ENCODE data around the gene G3BP2. TPM values are rescaled to one million over a fixed set of nuclear protein-coding genes. Genes with fewer than 3 reads are reported as not detected.

The G3BP2 gene
- polyA plus RNA-seq, 1 experiment, result 57.6 TPM

- Histone ChIP-seq H3K27me3 (ENCODE audit: control insufficient read depth, insufficient read depth, low read length) (no peaks in the 10 kb centered on the region), H3K4me3 (ENCODE audit: low read depth, low read length) (no peak overlapping the region), H3K36me3 (ENCODE audit: control insufficient read depth, insufficient read depth, low read length) (no peaks in the 10 kb centered on the region; the same call in 1 of the 2 replicates)
- no peak for DNase-seq (ENCODE audit: low read depth)
- POLR2A ChIA-PET, result no interaction called here
- CTCF ChIA-PET, result no interaction called here
- no peak for TF ChIP-seq CTCF (IDR thresholded peaks at IDR 0.05; ENCODE audit: insufficient read depth, low read depth, low read length)
Observed at GRCh38 chr4:75705198-75705977, 32.2 kb upstream of the G3BP2 start.

- Histone ChIP-seq H3K27me3 (ENCODE audit: control insufficient read depth, insufficient read depth, low read length) (no peaks in the 10 kb centered on the region), H3K36me3 (ENCODE audit: control insufficient read depth, insufficient read depth, low read length) (no peaks in the 10 kb centered on the region), H3K4me3 (ENCODE audit: low read depth, low read length) (no peak overlapping the region)
- no peak for DNase-seq (ENCODE audit: low read depth)
- TF ChIP-seq CTCF (IDR thresholded peaks at IDR 0.05; ENCODE audit: insufficient read depth, low read depth, low read length), result no peak
- ChIA-PET CTCF (no interaction called here), POLR2A (no interaction called here)
Observed at GRCh38 chr4:75702919-75703411, 29.8 kb upstream of the G3BP2 start.

- no peak for TF ChIP-seq CTCF (IDR thresholded peaks at IDR 0.05; ENCODE audit: insufficient read depth, low read depth, low read length)
- no peak for DNase-seq (ENCODE audit: low read depth)
- Histone ChIP-seq H3K27me3 (ENCODE audit: control insufficient read depth, insufficient read depth, low read length) (no peaks in the 10 kb centered on the region), H3K4me3 (ENCODE audit: low read depth, low read length) (no peak overlapping the region), H3K36me3 (ENCODE audit: control insufficient read depth, insufficient read depth, low read length) (no peaks in the 10 kb centered on the region)
- POLR2A ChIA-PET, result no interaction called here
- CTCF ChIA-PET, result interaction anchor here (0.6 kb wide), 1 partner anchor 25 kb away, joined by 4 read pairs; no protein-coding TSS in a partner anchor
Observed at GRCh38 chr4:75699299-75699698, 26.1 kb upstream of the G3BP2 start.

GRCh38 chr4:75698963-75699228 is 25.7 kb upstream of the G3BP2 start:
- ChIA-PET POLR2A (no interaction called here), CTCF (interaction anchor here (0.6 kb wide), 1 partner anchor 25 kb away, joined by 4 read pairs; no protein-coding TSS in a partner anchor)
- Histone ChIP-seq H3K36me3 (ENCODE audit: control insufficient read depth, insufficient read depth, low read length) (no peaks in the 10 kb centered on the region), H3K27me3 (ENCODE audit: control insufficient read depth, insufficient read depth, low read length) (no peaks in the 10 kb centered on the region), H3K4me3 (ENCODE audit: low read depth, low read length) (no peak overlapping the region)
- no peak for DNase-seq (ENCODE audit: low read depth)
- no peak for TF ChIP-seq CTCF (IDR thresholded peaks at IDR 0.05; ENCODE audit: insufficient read depth, low read depth, low read length)

- Histone ChIP-seq H3K27me3 (ENCODE audit: control insufficient read depth, insufficient read depth, low read length) (no peaks in the 10 kb centered on the region), H3K36me3 (ENCODE audit: control insufficient read depth, insufficient read depth, low read length) (no peaks in the 10 kb centered on the region), H3K4me3 (ENCODE audit: low read depth, low read length) (no peak overlapping the region)
- POLR2A ChIA-PET, result no interaction called here
- CTCF ChIA-PET, result interaction anchor here (0.6 to 1.0 kb wide), 3 partner anchors 14 to 150 kb away, joined by 3 to 5 read pairs (median 4); no protein-coding TSS in a partner anchor
- TF ChIP-seq CTCF (IDR thresholded peaks at IDR 0.05; ENCODE audit: insufficient read depth, low read depth, low read length), result no peak
- DNase-seq (ENCODE audit: low read depth), result no peak
Observed at GRCh38 chr4:75698162-75698962, 25.2 kb upstream of the G3BP2 start.

Data from BJ (cell line).